H1 (cell line): ENCODE data around the gene APBA2. TPM values are rescaled to one million over a fixed set of nuclear protein-coding genes. Genes with fewer than 3 reads are reported as not detected.

ENCODE experiments used
- CTCF ChIA-PET: fragments of 300-600 bp; sonication (Branson Sonifier 250); formaldehyde crosslinking; loops from one replicate; lab custom pipeline; 2021; ENCODE audit not compliant: partially characterized antibody; lab: Charles Lee
- POLR2A ChIA-PET: fragments of 300-600 bp; sonication (Branson Sonifier 250); formaldehyde crosslinking; loops from one replicate; lab custom pipeline; 2021; ENCODE audit warnings: inconsistent platforms; ENCODE audit not compliant: partially characterized antibody; lab: Charles Lee
- DNase-seq, 2 experiments: peaks; one replicate each; pipeline versions ENCODE4 v3.0.0 to v3.0.0-alpha.2; 2010 to 2022; ENCODE audit warnings: low spot score in 2 of 2, low read depth in 1 of 2, mixed read lengths in 1 of 2
- FAIRE-seq: peaks from 2 replicates; lab custom pipeline; 2011; peaks lifted over from hg19 to GRCh38; lab: Jason Lieb, UNC
- H2AFZ ChIP-seq: 2 replicates; pipeline ENCODE4 v1.8.1; 2012; ENCODE audit warnings: low read length, inconsistent platforms
- H2AK5ac ChIP-seq: 2 replicates; pipeline ENCODE4 v1.6.1; 2013; ENCODE audit warnings: low read depth, low read length
- H2BK120ac ChIP-seq: replicated peaks from 2 replicates; pipeline ENCODE3; 2013; ENCODE audit warnings: low read depth, low read length, inconsistent platforms
- H2BK12ac ChIP-seq: 2 replicates; pipeline ENCODE4 v1.6.1; 2013; ENCODE audit warnings: low read depth, low read length
- H2BK15ac ChIP-seq: 2 replicates; pipeline ENCODE4 v1.6.1; 2013; ENCODE audit warnings: low read length
- H2BK20ac ChIP-seq: 2 replicates; pipeline ENCODE4 v1.6.1; 2013; ENCODE audit warnings: low read length
- H2BK5ac ChIP-seq: 2 replicates; pipeline ENCODE4 v1.6.1; 2013; ENCODE audit warnings: low read depth, low read length
- H3K14ac ChIP-seq: 2 replicates; pipeline ENCODE4 v1.6.1; 2013; ENCODE audit warnings: inconsistent platforms; ENCODE audit not compliant: insufficient read length
- H3K18ac ChIP-seq: 2 replicates; pipeline ENCODE4 v1.6.1; 2013; ENCODE audit warnings: low read length; ENCODE audit errors: extremely low read depth
- H3K23ac ChIP-seq: 2 replicates; pipeline ENCODE4 v1.6.1; 2013; ENCODE audit warnings: inconsistent platforms; ENCODE audit not compliant: insufficient read length
- H3K23me2 ChIP-seq: 2 replicates; pipeline ENCODE4 v1.6.1; 2013; ENCODE audit warnings: low read depth, low read length
- H3K27ac ChIP-seq: 2 replicates; pipeline ENCODE4 v1.6.1; 2011; ENCODE audit warnings: low read depth, low read length, inconsistent platforms
- H3K27me3 ChIP-seq, 4 experiments: replicated peaks in 1 of 4; 1 replicate in 1 of 4; 2 replicates in 3 of 4; pipeline versions ENCODE4 v1.6.1 to v1.8.1; 2011 to 2013; ENCODE audit warnings: low read length in 3 of 4, mild to moderate bottlenecking in 3 of 4, inconsistent platforms in 2 of 4, mixed read lengths in 2 of 4, moderate library complexity in 1 of 4; ENCODE audit not compliant: control insufficient read depth in 3 of 4, insufficient read depth in 3 of 4; ENCODE audit errors: extremely low read depth in 1 of 4
- H3K36me3 ChIP-seq, 4 experiments: 2 replicates each; pipeline versions ENCODE4 v1.6.1 to v1.8.1; 2011 to 2013; ENCODE audit warnings: mild to moderate bottlenecking in 4 of 4, low read length in 3 of 4, moderate library complexity in 2 of 4, control low read depth in 1 of 4, inconsistent platforms in 1 of 4; ENCODE audit not compliant: insufficient read depth in 4 of 4, control insufficient read depth in 2 of 4
- H3K4ac ChIP-seq: replicated peaks from 2 replicates; pipeline ENCODE3; 2013; ENCODE audit warnings: low read length, low read depth, mixed read lengths, inconsistent platforms; ENCODE audit not compliant: insufficient read length
- H3K4me1 ChIP-seq, 4 experiments: replicated peaks in 1 of 4; 1 replicate in 1 of 4; 2 replicates in 3 of 4; pipeline versions ENCODE4 v1.6.1 to v1.8.1; 2011 to 2013; ENCODE audit warnings: low read length in 3 of 4, inconsistent platforms in 2 of 4, mixed read lengths in 1 of 4; ENCODE audit not compliant: insufficient read depth in 4 of 4, control insufficient read depth in 3 of 4
- H3K4me2 ChIP-seq, 2 experiments: 2 replicates each; pipeline versions ENCODE4 v1.6.1 to v1.8.1; 2011 to 2013; ENCODE audit warnings: low read depth in 2 of 2, low read length in 2 of 2, control low read depth in 1 of 2, inconsistent platforms in 1 of 2, mild to moderate bottlenecking in 1 of 2; ENCODE audit not compliant: insufficient read depth in 1 of 2
- H3K4me3 ChIP-seq, 4 experiments: fragments of 200-600, 300-600 bp in 1 of 4; sonication (generic), shearing (Covaris generic), sonication (Bioruptor Twin) in 1 of 4; 2 replicates each; pipeline versions ENCODE4 v1.5.1 to v1.8.1; 2011 to 2016; ENCODE audit warnings: low read length in 4 of 4, low read depth in 3 of 4, control low read depth in 2 of 4, inconsistent platforms in 2 of 4, mild to moderate bottlenecking in 2 of 4, mixed read lengths in 1 of 4, moderate library complexity in 1 of 4; ENCODE audit not compliant: insufficient read depth in 2 of 4; ENCODE audit errors: extremely low read depth in 1 of 4
- H3K56ac ChIP-seq: replicated peaks from 2 replicates; pipeline ENCODE3; 2013; ENCODE audit warnings: low read depth, mild to moderate bottlenecking, mixed read lengths, low read length, inconsistent platforms; ENCODE audit not compliant: insufficient read length
- H3K79me1 ChIP-seq: 2 replicates; pipeline ENCODE4 v1.6.1; 2013; ENCODE audit warnings: low read depth, low read length, control low read depth
- H3K79me2 ChIP-seq, 2 experiments: 2 replicates each; pipeline versions ENCODE4 v1.6.1 to v1.8.1; 2012 to 2013; ENCODE audit warnings: low read length in 2 of 2, mild to moderate bottlenecking in 2 of 2, inconsistent platforms in 1 of 2; ENCODE audit not compliant: insufficient read depth in 2 of 2, control insufficient read depth in 1 of 2
- H3K9ac ChIP-seq, 4 experiments: replicated peaks in 1 of 4; 1 replicate in 1 of 4; 2 replicates in 3 of 4; pipeline versions ENCODE4 v1.6.1 to v1.8.1; 2011 to 2013; ENCODE audit warnings: low read depth in 3 of 4, low read length in 3 of 4, control low read depth in 2 of 4, mild to moderate bottlenecking in 2 of 4, moderate library complexity in 2 of 4, inconsistent platforms in 1 of 4; ENCODE audit errors: extremely low read depth in 1 of 4
- H3K9me3 ChIP-seq, 2 experiments: 2 replicates each; pipeline versions ENCODE4 v1.6.1 to v1.8.1; 2012 to 2013; ENCODE audit warnings: mild to moderate bottlenecking in 2 of 2, moderate library complexity in 2 of 2, control low read depth in 1 of 2, inconsistent platforms in 1 of 2, low read depth in 1 of 2, low read length in 1 of 2, mixed read lengths in 1 of 2; ENCODE audit not compliant: insufficient read depth in 2 of 2
- H4K20me1 ChIP-seq, 2 experiments: replicated peaks in 1 of 2; 2 replicates each; pipeline versions ENCODE3 to v1.8.1; 2011 to 2013; ENCODE audit warnings: inconsistent platforms in 2 of 2, low read length in 2 of 2, mild to moderate bottlenecking in 1 of 2; ENCODE audit not compliant: insufficient read depth in 2 of 2, control insufficient read depth in 1 of 2
- H4K5ac ChIP-seq: 2 replicates; pipeline ENCODE4 v1.6.1; 2013; ENCODE audit warnings: low read length, low read depth, mixed read lengths, inconsistent platforms; ENCODE audit not compliant: insufficient read length
- H4K8ac ChIP-seq: 2 replicates; pipeline ENCODE4 v1.8.0; 2013; ENCODE audit warnings: mild to moderate bottlenecking, moderate library complexity, low read length, inconsistent platforms; ENCODE audit not compliant: insufficient read depth; ENCODE audit errors: extremely low read depth
- H4K91ac ChIP-seq: replicated peaks from 2 replicates; pipeline ENCODE3; 2013; ENCODE audit warnings: low read length, mixed read lengths, inconsistent platforms; ENCODE audit not compliant: insufficient read length
- ASH2L ChIP-seq: fragments of 200-600, 300-600 bp; sonication (generic); IDR thresholded peaks from one replicate; pipeline ENCODE4 v1.7.1; 2017; ENCODE audit warnings: low read length
- BCL11A ChIP-seq, 2 experiments: IDR thresholded peaks; one replicate each; pipeline ENCODE4 v1.6.1; 2011; ENCODE audit warnings: low read depth in 2 of 2, low read length in 2 of 2, mild to moderate bottlenecking in 2 of 2
- MAFK ChIP-seq: IDR thresholded peaks from 2 replicates; pipeline ENCODE4 v1.6.1; 2012; ENCODE audit warnings: low read depth, mild to moderate bottlenecking, improper control_type of control experiment, low read length
- RFX5 ChIP-seq: IDR thresholded peaks from 2 replicates; pipeline ENCODE4 v1.6.1; 2011; ENCODE audit warnings: low read depth, low read length, improper control_type of control experiment, borderline replicate concordance
- WGBS, 2 experiments: shearing (Covaris generic) in 1 of 2; methylation state at CpG; one replicate each; pipeline versions ENCODE4 v1.1.6 to v1.1.7; 2013 to 2015; ENCODE audit warnings: low lambda C conversion rate in 2 of 2, mixed read lengths in 2 of 2, inconsistent platforms in 1 of 2, low coverage in 1 of 2, missing lambda C conversion rate in 1 of 2; ENCODE audit not compliant: insufficient replicate concordance in 2 of 2, insufficient coverage in 1 of 2, insufficient read length in 1 of 2; ENCODE audit errors: extremely low coverage in 1 of 2, missing lambda C conversion rate in 1 of 2; 5-methylcytosine and 5-hydroxymethylcytosine counted together
- polyA plus RNA-seq, 7 experiments: library from polyadenylated mRNA; depleted of rRNA in 3 of 7; stranded (reverse) in 5 of 7; unstranded in 2 of 7; fragments of >200 nt in 5 of 7; fragments of 200-250 nt in 2 of 7; gene quantifications; 1 replicate in 5 of 7; 2 replicates in 1 of 7; 4 replicates in 1 of 7; pipeline versions ENCODE4 v1.2.1 to v1.2.3, GENCODE V29; 2011 to 2013; ENCODE audit warnings: missing spikeins in 2 of 7, mixed read lengths in 2 of 7
- total RNA-seq: library from RNA; stranded (reverse); fragmentation: NEBNext Ultra II Directional; extraction: Animal tissue kit (Norgen Biotek cat#: 25700); gene quantifications from 2 replicates; pipeline ENCODE4 v1.2.1, GENCODE V29; 2021
- TF ChIP-seq, protein P1 (sequence below), 3 experiments: IDR thresholded peaks; 1 replicate in 2 of 3; 2 replicates in 1 of 3; pipeline versions ENCODE4 v1.5.1 to v1.6.1; 2011; ENCODE audit warnings: low read length in 3 of 3, mild to moderate bottlenecking in 3 of 3, inconsistent platforms in 2 of 3, low read depth in 1 of 3, moderate library complexity in 1 of 3; ENCODE audit not compliant: insufficient read depth in 1 of 3; ENCODE audit errors: control extremely low read depth in 1 of 3

Gene APBA2
- total and polyA plus RNA-seq, 2 of the 8 experiments (the other 6 are each of a cell fraction or from before 2014, with no cell fraction given) = 15.5 to 19.0 TPM

GRCh38 chr15:29104566-29104880 lies 218.7 kb downstream of the APBA2 start:
- H3K79me2 ChIP-seq = no peaks in the 10 kb centered on the region
- peak overlapping the region; percentile 35 for H3K4ac ChIP-seq
- H4K91ac ChIP-seq = peak overlapping the region; percentile 38
- H2BK15ac ChIP-seq = no peak overlapping the region
- no peak for FAIRE-seq
- WGBS, 2 experiments = 94% methylated on average over 6 of the region's 6 CpGs; no CpG with 5 or more reads in 1 of the 2 experiments
- H3K27ac ChIP-seq = no peak overlapping the region
- no peak overlapping the region for H3K18ac ChIP-seq
- no peaks in the 10 kb centered on the region for H3K36me3 ChIP-seq
- no peak for DNase-seq
- H3K27me3 ChIP-seq = no peaks in the 10 kb centered on the region
- H4K5ac ChIP-seq = no peak overlapping the region
- no peaks in the 10 kb centered on the region for H3K23me2 ChIP-seq
- H2BK12ac ChIP-seq = no peak overlapping the region
- peaks cover 0 to 17% (median 6%) of the 10 kb centered on the region in 4 experiments; a peak in 5 of 7 replicates for H3K4me1 ChIP-seq
- no peak overlapping the region for H3K4me3 ChIP-seq
- H3K9ac ChIP-seq = no peak overlapping the region
- no peak overlapping the region for H3K4me2 ChIP-seq
- no peak overlapping the region for H2AFZ ChIP-seq
- H2AK5ac ChIP-seq = no peak overlapping the region
- no peak overlapping the region for H3K14ac ChIP-seq
- no peak overlapping the region for H2BK20ac ChIP-seq
- H3K79me1 ChIP-seq = no peaks in the 10 kb centered on the region
- no peak overlapping the region for H2BK5ac ChIP-seq
- no peaks in the 10 kb centered on the region for H4K20me1 ChIP-seq
- no peak overlapping the region for H3K56ac ChIP-seq
- H2BK120ac ChIP-seq = no peak overlapping the region
- CTCF ChIA-PET = interaction anchor here (1.0 to 4.8 kb wide), 20 partner anchors 11 to 232 kb away, joined by 3 to 90 read pairs (median 5); no protein-coding TSS in a partner anchor
- H3K23ac ChIP-seq = no peak overlapping the region
- POLR2A ChIA-PET = interaction anchor here (1.0 to 1.7 kb wide), 2 partner anchors 11 to 14 kb away, joined by 3 to 6 read pairs; no protein-coding TSS in a partner anchor
- no peaks in the 10 kb centered on the region for H3K9me3 ChIP-seq
- H4K8ac ChIP-seq = no peak overlapping the region
- TF ChIP-seq BCL11A (IDR thresholded peaks at IDR 0.05; ENCODE audit: low read depth in 2 of 2, low read length in 2 of 2) = no peak
- no peak for TF ChIP-seq RFX5
- TF ChIP-seq, protein P1, sequence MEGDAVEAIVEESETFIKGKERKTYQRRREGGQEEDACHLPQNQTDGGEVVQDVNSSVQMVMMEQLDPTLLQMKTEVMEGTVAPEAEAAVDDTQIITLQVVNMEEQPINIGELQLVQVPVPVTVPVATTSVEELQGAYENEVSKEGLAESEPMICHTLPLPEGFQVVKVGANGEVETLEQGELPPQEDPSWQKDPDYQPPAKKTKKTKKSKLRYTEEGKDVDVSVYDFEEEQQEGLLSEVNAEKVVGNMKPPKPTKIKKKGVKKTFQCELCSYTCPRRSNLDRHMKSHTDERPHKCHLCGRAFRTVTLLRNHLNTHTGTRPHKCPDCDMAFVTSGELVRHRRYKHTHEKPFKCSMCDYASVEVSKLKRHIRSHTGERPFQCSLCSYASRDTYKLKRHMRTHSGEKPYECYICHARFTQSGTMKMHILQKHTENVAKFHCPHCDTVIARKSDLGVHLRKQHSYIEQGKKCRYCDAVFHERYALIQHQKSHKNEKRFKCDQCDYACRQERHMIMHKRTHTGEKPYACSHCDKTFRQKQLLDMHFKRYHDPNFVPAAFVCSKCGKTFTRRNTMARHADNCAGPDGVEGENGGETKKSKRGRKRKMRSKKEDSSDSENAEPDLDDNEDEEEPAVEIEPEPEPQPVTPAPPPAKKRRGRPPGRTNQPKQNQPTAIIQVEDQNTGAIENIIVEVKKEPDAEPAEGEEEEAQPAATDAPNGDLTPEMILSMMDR (IDR thresholded peaks at IDR 0.05; ENCODE audit: control extremely low read depth in 1 of 3, insufficient read depth in 1 of 3, low read depth in 1 of 3, low read length in 3 of 3) = no peak
- TF ChIP-seq ASH2L = no peak
- TF ChIP-seq MAFK = no peak
